HG03108 (cell line): Measurements from ENCODE around the gene BPIFB6.

Experiments
- ATAC-seq: cut with Tn5 transposase; IDR thresholded peaks from one replicate; pipeline ENCODE4 v1.9.1; 2021; ENCODE audit warnings: moderate library complexity; ENCODE audit not compliant: unreplicated experiment

BPIFB6 gene

GRCh38 chr20:33082546-33082945, 51.1 kb downstream of the BPIFB6 start:
- no peak for ATAC-seq

GRCh38 chr20:33083544-33084340, 52.3 kb downstream of the BPIFB6 start:
- ATAC-seq: no peak

GRCh38 chr20:33084722-33085121, 53.3 kb downstream of the BPIFB6 start:
- ATAC-seq: no peak

- no peak for ATAC-seq
Measured at GRCh38 chr20:33086052-33086722, 54.7 kb downstream of the BPIFB6 start.

GRCh38 chr20:33091147-33091546, 59.7 kb downstream of the BPIFB6 start:
- no peak for ATAC-seq

GRCh38 chr20:33091693-33092092, 60.2 kb downstream of the BPIFB6 start:
- no peak for ATAC-seq

- ATAC-seq: no peak
Measured at GRCh38 chr20:33092361-33092760, 60.9 kb downstream of the BPIFB6 start.

- no peak for ATAC-seq
Measured at GRCh38 chr20:33093074-33093473, 61.6 kb downstream of the BPIFB6 start.

GRCh38 chr20:33093582-33093981, 62.1 kb downstream of the BPIFB6 start:
- ATAC-seq: no peak
